Lower lobe of right lung (tissue), 2 donors: ENCODE measurements around the gene ZSWIM3. TPM values are rescaled to one million over a fixed set of nuclear protein-coding genes. Genes with fewer than 3 reads are reported as not detected.

ENCODE experiments used
- ATAC-seq, 2 donors: fragments of 200-7000 bp; cut with Tn5 transposase; one replicate each; pipeline ENCODE4 v1.9.1; 2020 to 2022; ENCODE audit warnings: mild to moderate bottlenecking in 2 of 2, moderate library complexity in 2 of 2
- DNase-seq: peaks from one replicate; pipeline ENCODE4 v3.0.0-alpha.2; 2020
- H3K27ac ChIP-seq: fragments of 200-600 bp; one replicate; pipeline ENCODE4 v1.8.0; 2022
- H3K27me3 ChIP-seq: fragments of 200-600 bp; one replicate; pipeline ENCODE4 v1.8.0; 2022; ENCODE audit warnings: low read depth
- H3K36me3 ChIP-seq: fragments of 200-600 bp; one replicate; pipeline ENCODE4 v1.8.0; 2022; ENCODE audit warnings: mild to moderate bottlenecking
- H3K4me1 ChIP-seq: fragments of 200-600 bp; one replicate; pipeline ENCODE4 v1.8.0; 2022
- H3K4me3 ChIP-seq: fragments of 200-600 bp; one replicate; pipeline ENCODE4 v1.8.0; 2022; ENCODE audit warnings: mild to moderate bottlenecking
- H3K9me3 ChIP-seq: fragments of 200-600 bp; one replicate; pipeline ENCODE4 v1.8.0; 2022
- intact Hi-C: fragments of 100-400 bp; cut with DNase I; formaldehyde crosslinking; loops from one replicate; pipeline ENCODE4 v1.11.0; 2022
- total RNA-seq: library from RNA; stranded (reverse); fragmentation: NEBNext Ultra II Directional; extraction: Animal tissue kit (Norgen Biotek cat#: 25700); gene quantifications from one replicate; pipeline ENCODE4 v1.2.1, GENCODE V29; 2021
- TF ChIP-seq, protein P1 (sequence below): fragments of 200-600 bp; IDR thresholded peaks from one replicate; pipeline ENCODE4 v1.8.0; 2022; ENCODE audit warnings: antibody characterized with exemption, mild to moderate bottlenecking
- donor health status: DM: no; HTN: yes; CAD: no; lungs with severe emphysema.

Gene ZSWIM3
- total RNA-seq, 1 donor from 2014 or later, result 3.0 TPM

DNA sequence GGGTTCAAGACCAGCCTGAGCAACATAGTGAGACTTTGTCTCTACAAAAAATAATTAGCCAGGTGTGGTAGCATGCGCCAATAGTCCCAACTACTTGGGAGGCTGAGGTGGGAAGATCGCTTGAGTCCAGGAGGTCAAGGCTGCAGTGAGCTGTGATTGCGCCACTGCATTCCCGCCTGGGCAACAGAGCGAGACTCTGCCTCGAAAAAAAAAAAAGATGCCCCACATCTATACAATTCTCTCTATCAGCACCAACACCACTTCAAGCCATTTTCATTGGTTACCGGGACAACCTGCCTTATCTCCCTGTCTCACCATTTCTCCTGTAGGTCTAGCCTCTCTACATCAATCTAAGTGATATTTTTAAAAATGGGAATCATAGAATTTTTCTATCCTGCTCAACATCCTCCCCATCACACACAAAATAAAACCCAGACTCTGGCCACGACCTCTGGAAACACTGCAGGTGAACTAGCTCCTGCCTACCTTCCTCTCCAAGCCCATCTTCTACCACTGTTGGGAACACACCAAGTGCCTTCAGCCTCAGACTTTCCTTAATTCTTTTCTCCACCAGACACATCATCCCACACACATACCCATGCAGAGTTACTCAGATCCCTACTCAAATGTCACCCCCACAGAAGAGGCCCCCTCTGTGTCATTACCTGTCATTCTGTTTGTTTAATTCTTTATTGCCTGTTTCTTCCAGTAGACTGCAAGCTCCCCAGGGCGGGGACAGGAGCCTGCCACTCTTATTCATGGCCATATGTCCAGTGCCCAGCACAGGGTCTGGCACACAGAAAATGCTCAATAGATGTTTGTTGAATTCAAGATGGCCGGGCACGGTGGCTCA, 64.1 kb downstream of the ZSWIM3 start:
- Histone ChIP-seq H3K27ac (no peak overlapping the region), H3K4me1 (peaks cover 69% of the 10 kb centered on the region)
- intact Hi-C loops, result no loop called here

GRCh38 chr20:45924391-45925261, 67.2 kb downstream of the ZSWIM3 start:
- no peaks in the 10 kb centered on the region for H3K27me3 ChIP-seq
- no peaks in the 10 kb centered on the region for H3K36me3 ChIP-seq
- peak overlapping the region; percentile 71 for H3K27ac ChIP-seq
- H3K4me1 ChIP-seq, result peaks cover 47% of the 10 kb centered on the region
- no peaks in the 10 kb centered on the region for H3K9me3 ChIP-seq
- peak overlapping the region; percentile 7 for H3K4me3 ChIP-seq
- no peak for DNase-seq
- intact Hi-C loops, result no loop called here
- TF ChIP-seq, protein P1, sequence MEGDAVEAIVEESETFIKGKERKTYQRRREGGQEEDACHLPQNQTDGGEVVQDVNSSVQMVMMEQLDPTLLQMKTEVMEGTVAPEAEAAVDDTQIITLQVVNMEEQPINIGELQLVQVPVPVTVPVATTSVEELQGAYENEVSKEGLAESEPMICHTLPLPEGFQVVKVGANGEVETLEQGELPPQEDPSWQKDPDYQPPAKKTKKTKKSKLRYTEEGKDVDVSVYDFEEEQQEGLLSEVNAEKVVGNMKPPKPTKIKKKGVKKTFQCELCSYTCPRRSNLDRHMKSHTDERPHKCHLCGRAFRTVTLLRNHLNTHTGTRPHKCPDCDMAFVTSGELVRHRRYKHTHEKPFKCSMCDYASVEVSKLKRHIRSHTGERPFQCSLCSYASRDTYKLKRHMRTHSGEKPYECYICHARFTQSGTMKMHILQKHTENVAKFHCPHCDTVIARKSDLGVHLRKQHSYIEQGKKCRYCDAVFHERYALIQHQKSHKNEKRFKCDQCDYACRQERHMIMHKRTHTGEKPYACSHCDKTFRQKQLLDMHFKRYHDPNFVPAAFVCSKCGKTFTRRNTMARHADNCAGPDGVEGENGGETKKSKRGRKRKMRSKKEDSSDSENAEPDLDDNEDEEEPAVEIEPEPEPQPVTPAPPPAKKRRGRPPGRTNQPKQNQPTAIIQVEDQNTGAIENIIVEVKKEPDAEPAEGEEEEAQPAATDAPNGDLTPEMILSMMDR, result no peak
- ATAC-seq, result peak; percentile 48 to 63

More for the DNA sequence above, 64.1 kb downstream of the ZSWIM3 start:
- TF ChIP-seq, protein P1, result no peak
- Histone ChIP-seq H3K4me3 (no peak overlapping the region), H3K27me3 (no peaks in the 10 kb centered on the region), H3K9me3 (no peaks in the 10 kb centered on the region), H3K36me3 (no peaks in the 10 kb centered on the region)
- no peak for ATAC-seq
- no peak for DNase-seq

- TF ChIP-seq, protein P1, result no peak
- no peak for DNase-seq
- H3K4me3 ChIP-seq, result no peak overlapping the region
- H3K9me3 ChIP-seq, result no peaks in the 10 kb centered on the region
- no peaks in the 10 kb centered on the region for H3K36me3 ChIP-seq
- peaks cover 34% of the 10 kb centered on the region for H3K4me1 ChIP-seq
- no peaks in the 10 kb centered on the region for H3K27me3 ChIP-seq
- H3K27ac ChIP-seq, result no peak overlapping the region
- intact Hi-C loops, result no loop called here
- ATAC-seq, result no peak
Measured at GRCh38 chr20:45925821-45926506, 68.5 kb downstream of the ZSWIM3 start.

GRCh38 chr20:45926731-45927070, 69.3 kb downstream of the ZSWIM3 start:
- intact Hi-C loops, result no loop called here

More at GRCh38 chr20:45926731-45927070, 69.3 kb downstream of the ZSWIM3 start:
- H3K4me3 ChIP-seq, result no peak overlapping the region
- ATAC-seq (no peak), DNase-seq (no peak)
- no peak overlapping the region for H3K27ac ChIP-seq
- H3K9me3 ChIP-seq, result no peaks in the 10 kb centered on the region
- peaks cover 32% of the 10 kb centered on the region for H3K4me1 ChIP-seq
- no peaks in the 10 kb centered on the region for H3K36me3 ChIP-seq
- H3K27me3 ChIP-seq, result no peaks in the 10 kb centered on the region
- TF ChIP-seq, protein P1, result no peak
